H1 (cell line): ENCODE data around the gene ABL1. TPM values are rescaled to one million over a fixed set of nuclear protein-coding genes. Genes with fewer than 3 reads are reported as not detected.

Experiments
- CBX5 ChIP-seq: fragments of 300-800, 300-1000 bp; sonication (generic); IDR thresholded peaks from 2 replicates; pipeline ENCODE4 v1.7.1; 2016; ENCODE audit warnings: antibody characterized with exemption, low read length, low read depth
- MAX ChIP-seq: IDR thresholded peaks from 2 replicates; pipeline ENCODE4 v1.6.1; 2012; ENCODE audit warnings: inconsistent platforms
- RAD21 ChIP-seq, 2 experiments: IDR thresholded peaks in 1 of 2; conservative IDR thresholded peaks in 1 of 2; 2 replicates each; pipeline ENCODE4 v1.6.1; 2011; ENCODE audit warnings: low read depth in 2 of 2, low read length in 2 of 2, improper control_type of control experiment in 1 of 2, inconsistent platforms in 1 of 2, mild to moderate bottlenecking in 1 of 2, moderate library complexity in 1 of 2
- RXRA ChIP-seq: IDR thresholded peaks from 2 replicates; pipeline ENCODE4 v1.6.1; 2011; ENCODE audit warnings: low read depth, mild to moderate bottlenecking, low read length, moderate library complexity; ENCODE audit not compliant: insufficient read depth
- SAP30 ChIP-seq: fragments of 300-600 bp; sonication (generic); IDR thresholded peaks from 2 replicates; pipeline ENCODE4 v1.7.1; 2012; ENCODE audit warnings: low read length, moderate library complexity, mild to moderate bottlenecking, inconsistent platforms; ENCODE audit not compliant: insufficient read depth, insufficient replicate concordance
- SP2 ChIP-seq: IDR thresholded peaks from 2 replicates; pipeline ENCODE4 v1.6.1; 2012; ENCODE audit warnings: mild to moderate bottlenecking, low read length, inconsistent platforms
- TAF1 ChIP-seq: IDR thresholded peaks from 2 replicates; pipeline ENCODE4 v1.6.1; 2011; ENCODE audit warnings: mild to moderate bottlenecking, low read depth, low read length
- polyA plus RNA-seq, 7 experiments: library from polyadenylated mRNA; depleted of rRNA in 3 of 7; stranded (reverse) in 5 of 7; unstranded in 2 of 7; fragments of >200 nt in 5 of 7; fragments of 200-250 nt in 2 of 7; gene quantifications; 1 replicate in 5 of 7; 2 replicates in 1 of 7; 4 replicates in 1 of 7; pipeline versions ENCODE4 v1.2.1 to v1.2.3, GENCODE V29; 2011 to 2013; ENCODE audit warnings: missing spikeins in 2 of 7, mixed read lengths in 2 of 7
- total RNA-seq: library from RNA; stranded (reverse); fragmentation: NEBNext Ultra II Directional; extraction: Animal tissue kit (Norgen Biotek cat#: 25700); gene quantifications from 2 replicates; pipeline ENCODE4 v1.2.1, GENCODE V29; 2021

ABL1 gene
- total and polyA plus RNA-seq, 2 of the 8 experiments (the other 6 are each of a cell fraction or from before 2014, with no cell fraction given), result 35.3 to 104 TPM

- TF ChIP-seq CBX5 (no peak), RAD21 (IDR thresholded peaks at IDR 0.05 in 1 of 2, conservative IDR thresholded peaks at IDR 0.05 in 1 of 2; ENCODE audit: low read depth in 2 of 2, low read length in 2 of 2) (no peak), SAP30 (no peak), SP2 (no peak), RXRA (no peak), TAF1 (no peak), MAX (no peak)
- TF ChIP-seq, all 59 proteins: peak for 0
Observed at GRCh38 chr9:130857864-130858738, 23.0 kb downstream of the ABL1 start (continued).
